Activated naive CD8-positive, alpha-beta T cell (primary cell): ENCODE results near the gene RHOB.

ENCODE experiments used
- H3K27ac Mint-ChIP-seq: one replicate; pipeline ENCODE4 v1.8.0; 2021; ENCODE audit warnings: mixed read lengths
- H3K27me3 Mint-ChIP-seq: one replicate; pipeline ENCODE4 v1.8.0; 2021; ENCODE audit warnings: mixed read lengths
- H3K36me3 Mint-ChIP-seq: one replicate; pipeline ENCODE4 v1.8.0; 2021; ENCODE audit warnings: mixed read lengths
- H3K4me1 Mint-ChIP-seq: one replicate; pipeline ENCODE4 v1.8.0; 2021; ENCODE audit warnings: low read depth, mixed read lengths
- H3K4me3 Mint-ChIP-seq: one replicate; pipeline ENCODE4 v1.8.0; 2021; ENCODE audit warnings: mild to moderate bottlenecking, mixed read lengths
- H3K9me3 Mint-ChIP-seq: one replicate; pipeline ENCODE4 v1.8.0; 2021; ENCODE audit warnings: low read depth, mixed read lengths

RHOB gene

GRCh38 chr2:20439503-20439902 lies 7.4 kb upstream of the RHOB start:
- Mint-ChIP-seq H3K4me1 (no peaks in the 10 kb centered on the region), H3K36me3 (no peaks in the 10 kb centered on the region), H3K9me3 (no peaks in the 10 kb centered on the region), H3K4me3 (no peak overlapping the region), H3K27ac (no peak overlapping the region), H3K27me3 (peaks cover 4% of the 10 kb centered on the region)

GRCh38 chr2:20440001-20440560 lies 6.8 kb upstream of the RHOB start:
- no peaks in the 10 kb centered on the region for H3K9me3 Mint-ChIP-seq
- peaks cover 5% of the 10 kb centered on the region for H3K27me3 Mint-ChIP-seq
- H3K27ac Mint-ChIP-seq: no peak overlapping the region
- H3K4me1 Mint-ChIP-seq: no peaks in the 10 kb centered on the region
- H3K36me3 Mint-ChIP-seq: no peaks in the 10 kb centered on the region
- no peak overlapping the region for H3K4me3 Mint-ChIP-seq

GRCh38 chr2:20443276-20443920 lies 3.5 kb upstream of the RHOB start:
- Mint-ChIP-seq H3K4me3 (no peak overlapping the region), H3K9me3 (no peaks in the 10 kb centered on the region), H3K36me3 (no peaks in the 10 kb centered on the region), H3K27ac (no peak overlapping the region), H3K4me1 (peaks cover 5% of the 10 kb centered on the region), H3K27me3 (peaks cover 7% of the 10 kb centered on the region)

GRCh38 chr2:20444101-20444992 lies 2.5 kb upstream of the RHOB start:
- Mint-ChIP-seq H3K27me3 (peaks cover 7% of the 10 kb centered on the region), H3K4me1 (peaks cover 8% of the 10 kb centered on the region), H3K9me3 (no peaks in the 10 kb centered on the region), H3K4me3 (no peak overlapping the region), H3K36me3 (peaks cover under 1% of the 10 kb centered on the region), H3K27ac (no peak overlapping the region)

- H3K4me3 Mint-ChIP-seq: no peak overlapping the region
Observed at GRCh38 chr2:20444993-20445910, 1.6 kb upstream of the RHOB start.

GRCh38 chr2:20446255-20446916 lies 488 bp upstream of the RHOB start:
- Mint-ChIP-seq H3K4me1 (peaks cover 10% of the 10 kb centered on the region), H3K36me3 (peaks cover 2% of the 10 kb centered on the region), H3K27me3 (peaks cover 6% of the 10 kb centered on the region), H3K27ac (no peak overlapping the region), H3K4me3 (peak overlapping the region; percentile 81), H3K9me3 (no peaks in the 10 kb centered on the region)

More at GRCh38 chr2:20444993-20445910, 1.6 kb upstream of the RHOB start:
- Mint-ChIP-seq H3K4me1 (peaks cover 10% of the 10 kb centered on the region), H3K9me3 (no peaks in the 10 kb centered on the region), H3K27me3 (peaks cover 6% of the 10 kb centered on the region), H3K27ac (no peak overlapping the region), H3K36me3 (peaks cover 2% of the 10 kb centered on the region)

- H3K4me3 Mint-ChIP-seq: peak overlapping the region; percentile 84
- no peak overlapping the region for H3K27ac Mint-ChIP-seq
- H3K9me3 Mint-ChIP-seq: no peaks in the 10 kb centered on the region
- peaks cover 10% of the 10 kb centered on the region for H3K4me1 Mint-ChIP-seq
- peaks cover 2% of the 10 kb centered on the region for H3K36me3 Mint-ChIP-seq
- H3K27me3 Mint-ChIP-seq: peaks cover 8% of the 10 kb centered on the region
Observed at GRCh38 chr2:20447437-20448245, 767 bp downstream of the RHOB start.

GRCh38 chr2:20448246-20448976 lies 1.5 kb downstream of the RHOB start:
- no peak overlapping the region for H3K27ac Mint-ChIP-seq
- no peaks in the 10 kb centered on the region for H3K9me3 Mint-ChIP-seq
- peaks cover 10% of the 10 kb centered on the region for H3K4me1 Mint-ChIP-seq
- H3K36me3 Mint-ChIP-seq: peaks cover 2% of the 10 kb centered on the region
- H3K27me3 Mint-ChIP-seq: peaks cover 10% of the 10 kb centered on the region
- H3K4me3 Mint-ChIP-seq: peak overlapping the region; percentile 84

- peaks cover 10% of the 10 kb centered on the region for H3K4me1 Mint-ChIP-seq
- peaks cover 10% of the 10 kb centered on the region for H3K27me3 Mint-ChIP-seq
- peaks cover 2% of the 10 kb centered on the region for H3K36me3 Mint-ChIP-seq
- peak overlapping the region; percentile 56 for H3K4me3 Mint-ChIP-seq
- no peak overlapping the region for H3K27ac Mint-ChIP-seq
- no peaks in the 10 kb centered on the region for H3K9me3 Mint-ChIP-seq
Observed at GRCh38 chr2:20448977-20449306, 2.1 kb downstream of the RHOB start.

- peaks cover 10% of the 10 kb centered on the region for H3K27me3 Mint-ChIP-seq
- peak overlapping the region; percentile 51 for H3K4me3 Mint-ChIP-seq
- H3K27ac Mint-ChIP-seq: no peak overlapping the region
- peaks cover 10% of the 10 kb centered on the region for H3K4me1 Mint-ChIP-seq
- H3K36me3 Mint-ChIP-seq: peaks cover 2% of the 10 kb centered on the region
- no peaks in the 10 kb centered on the region for H3K9me3 Mint-ChIP-seq
Observed at GRCh38 chr2:20449501-20450200, 2.8 kb downstream of the RHOB start.

GRCh38 chr2:20450201-20450999 lies 3.5 kb downstream of the RHOB start:
- H3K9me3 Mint-ChIP-seq: no peaks in the 10 kb centered on the region
- H3K27me3 Mint-ChIP-seq: peaks cover 8% of the 10 kb centered on the region
- peaks cover 2% of the 10 kb centered on the region for H3K36me3 Mint-ChIP-seq
- H3K27ac Mint-ChIP-seq: no peak overlapping the region
- H3K4me3 Mint-ChIP-seq: no peak overlapping the region
- H3K4me1 Mint-ChIP-seq: peaks cover 10% of the 10 kb centered on the region

- peaks cover 10% of the 10 kb centered on the region for H3K4me1 Mint-ChIP-seq
- peaks cover 6% of the 10 kb centered on the region for H3K27me3 Mint-ChIP-seq
- H3K27ac Mint-ChIP-seq: no peak overlapping the region
- H3K4me3 Mint-ChIP-seq: no peak overlapping the region
- H3K9me3 Mint-ChIP-seq: no peaks in the 10 kb centered on the region
- peaks cover 2% of the 10 kb centered on the region for H3K36me3 Mint-ChIP-seq
Observed at GRCh38 chr2:20451000-20451290, 4.1 kb downstream of the RHOB start.
